Raji (cell line): ENCODE results near the gene CACNA1D.

Experiments
- POLR2A ChIP-seq: IDR thresholded peaks from 2 replicates; pipeline ENCODE4 v1.6.1; 2011; ENCODE audit warnings: low read depth, low read length, control low read depth; ENCODE audit not compliant: insufficient read depth

CACNA1D gene

GRCh38 chr3:53493963-53494791 is at the start of gene CACNA1D:
TSS of gene CACNA1D (plus strand) at chr3:53494611. CDS start at chr3:53495167, 556 bp downstream.
- TF ChIP-seq POLR2A = no peak

GRCh38 chr3:53457068-53457467 is 37.3 kb upstream of the CACNA1D start:
- no peak for TF ChIP-seq POLR2A

- TF ChIP-seq POLR2A = no peak
These were observed 34.1 kb upstream of the CACNA1D start for GRCh38 chr3:53460326-53460725.

GRCh38 chr3:53464424-53464823 is 30.0 kb upstream of the CACNA1D start:
- TF ChIP-seq POLR2A = no peak

GRCh38 chr3:53473422-53473821 is 21.0 kb upstream of the CACNA1D start:
- TF ChIP-seq POLR2A = no peak

GRCh38 chr3:53478166-53478830 is 16.1 kb upstream of the CACNA1D start:
- no peak for TF ChIP-seq POLR2A

- no peak for TF ChIP-seq POLR2A
These were observed 15.3 kb upstream of the CACNA1D start for GRCh38 chr3:53478921-53479664.

GRCh38 chr3:53482227-53482626 is 12.2 kb upstream of the CACNA1D start:
- TF ChIP-seq POLR2A = no peak

- TF ChIP-seq POLR2A = no peak
These were observed 10.6 kb upstream of the CACNA1D start for GRCh38 chr3:53483821-53484220.

GRCh38 chr3:53484984-53485383 is 9.4 kb upstream of the CACNA1D start:
- no peak for TF ChIP-seq POLR2A

- no peak for TF ChIP-seq POLR2A
These were observed 8.6 kb upstream of the CACNA1D start for GRCh38 chr3:53485675-53486403.

GRCh38 chr3:53486961-53487654 is 7.3 kb upstream of the CACNA1D start:
- TF ChIP-seq POLR2A = no peak

GRCh38 chr3:53489386-53489785 is 5.0 kb upstream of the CACNA1D start:
- no peak for TF ChIP-seq POLR2A

GRCh38 chr3:53489787-53490458 is 4.5 kb upstream of the CACNA1D start:
- TF ChIP-seq POLR2A = no peak
